Lung (tissue), 12 donors: ENCODE measurements around the gene TOMM34. TPM values are rescaled to one million over a fixed set of nuclear protein-coding genes. Genes with fewer than 3 reads are reported as not detected.

ENCODE experiments used
- ATAC-seq: fragments of 200-7000 bp; cut with Tn5 transposase; one replicate; pipeline ENCODE4 v1.9.1; 2020; ENCODE audit warnings: moderate number of reproducible peaks; ENCODE audit not compliant: insufficient read depth, low FRiP score
- DNase-seq, 3 donors: peaks; one replicate each; pipeline ENCODE4 v3.0.0-alpha.2; 2013 to 2017
- H3K27ac ChIP-seq, 2 donors: one replicate each; pipeline ENCODE4 v1.5.1; 2013; ENCODE audit warnings: mild to moderate bottlenecking in 2 of 2, moderate library complexity in 2 of 2, control low read depth in 1 of 2, inconsistent platforms in 1 of 2, low read depth in 1 of 2, low read length in 1 of 2
- H3K27me3 ChIP-seq, 3 donors: one replicate each; pipeline ENCODE4 v1.5.1; 2013; ENCODE audit warnings: low read length in 2 of 3; ENCODE audit not compliant: control insufficient read depth in 3 of 3, insufficient read depth in 3 of 3
- H3K36me3 ChIP-seq, 4 donors: one replicate each; pipeline ENCODE4 v1.5.1; 2013; ENCODE audit warnings: low read length in 4 of 4, mild to moderate bottlenecking in 1 of 4, moderate library complexity in 1 of 4; ENCODE audit not compliant: control insufficient read depth in 4 of 4, insufficient read depth in 4 of 4
- H3K4me1 ChIP-seq, 5 donors: one replicate each; pipeline ENCODE4 v1.5.1; 2013; ENCODE audit warnings: low read length in 5 of 5, mild to moderate bottlenecking in 2 of 5, moderate library complexity in 1 of 5; ENCODE audit not compliant: control insufficient read depth in 5 of 5, insufficient read depth in 5 of 5
- H3K4me3 ChIP-seq: one replicate; pipeline ENCODE4 v1.5.1; 2013; ENCODE audit warnings: mild to moderate bottlenecking, control low read depth, moderate library complexity
- H3K9ac ChIP-seq, 2 donors: one replicate each; pipeline ENCODE4 v1.5.1; 2013; ENCODE audit warnings: low read length in 2 of 2, control low read depth in 1 of 2; ENCODE audit not compliant: insufficient read depth in 1 of 2
- H3K9me3 ChIP-seq, 4 donors: one replicate each; pipeline ENCODE4 v1.5.1; 2013; ENCODE audit warnings: low read length in 3 of 4, mild to moderate bottlenecking in 1 of 4, moderate library complexity in 1 of 4; ENCODE audit not compliant: control insufficient read depth in 4 of 4, insufficient read depth in 3 of 4
- CTCF ChIP-seq: IDR thresholded peaks from 2 replicates; pipeline ENCODE4 v1.5.1; 2012; ENCODE audit warnings: mild to moderate bottlenecking; ENCODE audit errors: control extremely low read depth, extremely low read depth
- WGBS, 2 donors: extraction: QIAGEN DNeasy Blood & Tissue Kit; methylation state at CpG; one replicate each; pipeline ENCODE4 v1.1.7; 2013; 5-methylcytosine and 5-hydroxymethylcytosine counted together
- polyA plus RNA-seq, 2 donors: library from polyadenylated mRNA; stranded (reverse); fragments of 200-250 nt; gene quantifications; one replicate each; pipeline ENCODE4 v1.2.1, GENCODE V29; 2013
- total RNA-seq, 2 donors: library from RNA; depleted of rRNA in 1 of 2; stranded (reverse); fragments of >200 nt in 1 of 2; gene quantifications; one replicate each; pipeline ENCODE4 v1.2.1, GENCODE V29; 2014 to 2021
- donor health status: control.
- donor health status: control.
- donor health status: Bipolar disorder and iron deficiency.
- donor health status: healthy.
- donor health status: DM: yes; HTN: yes; CAD: no.

Gene TOMM34
- total and polyA plus RNA-seq, 4 donors, result 9.8 to 24.7 (median 17.1) TPM

GRCh38 chr20:44943828-44944227 lies 16.4 kb downstream of the TOMM34 start:
- no peak overlapping the region for H3K9ac ChIP-seq
- DNase-seq, result no peak
- H3K4me1 ChIP-seq, result no peaks in the 10 kb centered on the region
- H3K27me3 ChIP-seq, result no peaks in the 10 kb centered on the region
- no peak overlapping the region for H3K4me3 ChIP-seq
- no peaks in the 10 kb centered on the region for H3K9me3 ChIP-seq
- peaks cover 10 to 49% (median 31%) of the 10 kb centered on the region in 4 donors for H3K36me3 ChIP-seq
- no peak overlapping the region for H3K27ac ChIP-seq
- ATAC-seq, result no peak
- WGBS, 2 donors, result 92 to 94% methylated on average over 4 of the region's 4 CpGs
- no peak for TF ChIP-seq CTCF

GRCh38 chr20:44942264-44942973 lies 17.8 kb downstream of the TOMM34 start:
- 91 to 95% methylated on average over 4 of the region's 4 CpGs for WGBS, 2 donors
- no peaks in the 10 kb centered on the region for H3K4me1 ChIP-seq
- no peak overlapping the region for H3K4me3 ChIP-seq
- peaks cover 10 to 39% (median 29%) of the 10 kb centered on the region in 4 donors for H3K36me3 ChIP-seq
- H3K9ac ChIP-seq, result no peak overlapping the region
- no peaks in the 10 kb centered on the region for H3K9me3 ChIP-seq
- no peak for TF ChIP-seq CTCF
- no peak overlapping the region for H3K27ac ChIP-seq
- no peak for ATAC-seq
- no peak for DNase-seq
- no peaks in the 10 kb centered on the region for H3K27me3 ChIP-seq

GRCh38 chr20:44941120-44941691 lies 19.0 kb downstream of the TOMM34 start:
- no peak for DNase-seq
- 90 to 92% methylated on average over 7 of the region's 7 CpGs for WGBS, 2 donors
- H3K36me3 ChIP-seq, result peaks cover 11 to 43% (median 26%) of the 10 kb centered on the region in 4 donors
- no peak overlapping the region for H3K4me3 ChIP-seq
- no peaks in the 10 kb centered on the region for H3K27me3 ChIP-seq
- no peaks in the 10 kb centered on the region for H3K9me3 ChIP-seq
- no peak overlapping the region for H3K9ac ChIP-seq
- TF ChIP-seq CTCF, result no peak
- no peak overlapping the region for H3K27ac ChIP-seq
- no peaks in the 10 kb centered on the region for H3K4me1 ChIP-seq
- no peak for ATAC-seq
